HepG2 (cell line): ENCODE data around the gene XXYLT1. TPM values are rescaled to one million over a fixed set of nuclear protein-coding genes. Genes with fewer than 3 reads are reported as not detected.
A peak's percentile ranks its signal among the peaks of the same experiment; 100 is the strongest.

Experiments
- ATF7-NPFF ChIP-seq: sonication (generic); formaldehyde crosslinking; IDR thresholded peaks from 2 replicates; pipeline ENCODE4 v1.8.1; 2023; ENCODE audit warnings: mild to moderate bottlenecking, low read depth, missing genetic modification reagents, moderate library complexity
- DZIP1 ChIP-seq: sonication (generic); formaldehyde crosslinking; IDR thresholded peaks from 2 replicates; pipeline ENCODE4 v1.5.0; 2020; ENCODE audit warnings: mild to moderate bottlenecking, missing genetic modification reagents
- E2F2 ChIP-seq: sonication (generic); formaldehyde crosslinking; IDR thresholded peaks from 2 replicates; pipeline ENCODE4 v1.4.0; 2020; ENCODE audit warnings: missing genetic modification reagents, borderline replicate concordance
- EED ChIP-seq: sonication (generic); formaldehyde crosslinking; IDR thresholded peaks from 2 replicates; pipeline ENCODE4 v1.5.0; 2020; ENCODE audit warnings: mild to moderate bottlenecking, missing genetic modification reagents
- NFKB2 ChIP-seq: sonication (generic); formaldehyde crosslinking; IDR thresholded peaks from 2 replicates; pipeline ENCODE4 v1.4.0; 2020; ENCODE audit warnings: missing genetic modification reagents, borderline replicate concordance
- THAP8 ChIP-seq: sonication (generic); formaldehyde crosslinking; IDR thresholded peaks from 2 replicates; pipeline ENCODE4 v1.5.1; 2020; ENCODE audit warnings: missing genetic modification reagents, mild to moderate bottlenecking, borderline replicate concordance
- ZBED4 ChIP-seq: sonication (generic); formaldehyde crosslinking; IDR thresholded peaks from 2 replicates; pipeline ENCODE4 v1.4.0; 2020; ENCODE audit warnings: missing genetic modification reagents, borderline replicate concordance
- ZBTB4 ChIP-seq: sonication (generic); formaldehyde crosslinking; IDR thresholded peaks from 2 replicates; pipeline ENCODE4 v1.4.0; 2020; ENCODE audit warnings: missing genetic modification reagents, mild to moderate bottlenecking, borderline replicate concordance
- ZFYVE20 ChIP-seq: sonication (generic); formaldehyde crosslinking; IDR thresholded peaks from 2 replicates; pipeline ENCODE4 v1.8.0; 2023; ENCODE audit warnings: low read depth, mild to moderate bottlenecking, moderate library complexity, missing genetic modification reagents, borderline replicate concordance
- ZNF101 ChIP-seq: sonication (generic); formaldehyde crosslinking; IDR thresholded peaks from 2 replicates; pipeline ENCODE4 v1.4.0; 2020; ENCODE audit warnings: mild to moderate bottlenecking, low read depth, missing genetic modification reagents, borderline replicate concordance
- ZNF432 ChIP-seq: sonication (generic); formaldehyde crosslinking; IDR thresholded peaks from 2 replicates; pipeline ENCODE4 v1.5.0; 2020; ENCODE audit warnings: missing genetic modification reagents, mild to moderate bottlenecking, borderline replicate concordance
- ZNF552 ChIP-seq: sonication (generic); formaldehyde crosslinking; IDR thresholded peaks from 2 replicates; pipeline ENCODE4 v1.9.0; 2022; ENCODE audit warnings: missing genetic modification reagents, mild to moderate bottlenecking, borderline replicate concordance
- polyA plus RNA-seq, 8 experiments: library from polyadenylated mRNA; depleted of rRNA in 3 of 8; stranded (reverse) in 7 of 8; unstranded in 1 of 8; fragments of >200 nt; fragmentation: Illumina TruSeq in 4 of 8; extraction: Trizol in 4 of 8; gene quantifications; 2 replicates each; pipeline versions ENCODE4 v1.2.1 to v1.2.3, GENCODE V29; 2011 to 2016; ENCODE audit warnings: low read depth in 4 of 8, missing spikeins in 1 of 8, mixed read lengths in 1 of 8; ENCODE audit not compliant: insufficient read depth in 1 of 8
- total RNA-seq, 5 experiments: library from RNA; depleted of rRNA; stranded (reverse); fragments of >200 nt; fragmentation: Illumina TruSeq; extraction: Trizol; gene quantifications; 2 replicates each; pipeline ENCODE4 v1.2.3, GENCODE V29; 2016; ENCODE audit warnings: low read depth in 1 of 5

XXYLT1 gene
- total and polyA plus RNA-seq, 2 of the 13 experiments (the other 11 are each of a cell fraction or from before 2014, with no cell fraction given), result 17.7 to 19.0 TPM

GRCh38 chr3:195270079-195270816, 711 bp downstream of the XXYLT1 start (continued):
- TF ChIP-seq THAP8 (CRISPR knock-in tag) (0 out of 2 replicates have a peak, but pooled peaks have one; percentile 74), ZBTB4 (no peak), ZNF552 (CRISPR knock-in tag) (0 out of 2 replicates have a peak, but pooled peaks have one; percentile 67), ZFYVE20 (CRISPR knock-in tag) (peak; percentile 64; the same call in 1 of the 2 replicates), EED (peak; percentile 90), NFKB2 (peak; percentile 80; the same call in 1 of the 2 replicates), E2F2 (CRISPR knock-in tag) (peak; percentile 78), ZBED4 (CRISPR knock-in tag) (no peak), ZNF101 (0 out of 2 replicates have a peak, but pooled peaks have one; percentile 36), ZNF432 (CRISPR knock-in tag) (no peak), DZIP1 (CRISPR knock-in tag) (0 out of 2 replicates have a peak, but pooled peaks have one; percentile 54), ATF7-NPFF (CRISPR knock-in tag) (peak; percentile 95; the same call in 1 of the 2 replicates)
